ENCODE results near the gene PCK2.
"Not testable (repeated sequence)": the region's sequence is repeated elsewhere in the genome, so short reads cannot be mapped to it uniquely, and the experiment has no call there.

The PCK2 gene

DNA sequence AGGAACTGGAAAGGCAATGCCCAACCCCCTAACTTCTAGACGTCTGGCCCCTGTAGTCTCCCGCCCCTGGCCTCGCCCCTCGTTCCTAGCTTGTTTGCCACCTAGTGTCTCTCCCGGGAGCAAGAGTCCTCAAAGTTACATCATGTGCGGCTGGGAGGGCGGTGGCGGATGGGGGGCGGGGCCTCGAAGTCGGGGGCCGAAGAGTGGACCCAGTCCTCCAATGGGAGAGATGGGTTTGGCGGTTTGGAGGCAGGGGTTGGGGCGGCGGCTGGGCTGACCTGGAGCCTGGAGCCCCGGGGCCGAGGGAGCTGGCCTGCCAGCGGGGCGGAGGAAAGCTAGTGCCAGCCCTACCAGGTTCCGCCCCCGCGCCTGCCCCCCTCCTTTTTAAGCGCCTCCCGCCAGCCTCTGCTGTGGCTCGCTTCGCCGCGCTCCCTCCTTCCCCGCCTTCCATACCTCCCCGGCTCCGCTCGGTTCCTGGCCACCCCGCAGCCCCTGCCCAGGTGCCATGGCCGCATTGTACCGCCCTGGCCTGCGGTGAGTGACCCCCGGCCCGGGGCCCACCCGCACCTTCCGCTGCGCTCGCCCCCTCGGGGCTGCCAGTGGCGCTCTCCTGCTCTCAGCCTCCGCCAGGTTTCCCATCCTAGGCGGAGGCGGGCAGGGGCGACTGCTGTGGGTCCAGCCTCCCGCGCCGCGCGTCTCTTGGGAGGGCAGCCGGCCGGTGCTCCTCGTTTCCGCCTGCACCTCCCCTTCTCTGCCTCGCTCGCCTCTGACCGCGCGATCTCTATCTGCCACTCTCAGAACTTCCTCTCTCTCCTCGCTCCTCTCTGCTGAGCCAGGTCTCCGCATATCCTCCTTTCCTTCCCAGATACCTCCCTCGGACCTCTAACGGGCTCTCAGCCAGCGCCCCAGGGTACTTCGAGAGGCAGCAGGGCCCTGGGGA lies at the start of gene PCK2:
TSS of gene PCK2 (plus strand) at position 411 of the 940 bp plus-strand sequence. CDS start at position 506, 95 bp downstream.
- TF ChIP-seq, protein P1, sequence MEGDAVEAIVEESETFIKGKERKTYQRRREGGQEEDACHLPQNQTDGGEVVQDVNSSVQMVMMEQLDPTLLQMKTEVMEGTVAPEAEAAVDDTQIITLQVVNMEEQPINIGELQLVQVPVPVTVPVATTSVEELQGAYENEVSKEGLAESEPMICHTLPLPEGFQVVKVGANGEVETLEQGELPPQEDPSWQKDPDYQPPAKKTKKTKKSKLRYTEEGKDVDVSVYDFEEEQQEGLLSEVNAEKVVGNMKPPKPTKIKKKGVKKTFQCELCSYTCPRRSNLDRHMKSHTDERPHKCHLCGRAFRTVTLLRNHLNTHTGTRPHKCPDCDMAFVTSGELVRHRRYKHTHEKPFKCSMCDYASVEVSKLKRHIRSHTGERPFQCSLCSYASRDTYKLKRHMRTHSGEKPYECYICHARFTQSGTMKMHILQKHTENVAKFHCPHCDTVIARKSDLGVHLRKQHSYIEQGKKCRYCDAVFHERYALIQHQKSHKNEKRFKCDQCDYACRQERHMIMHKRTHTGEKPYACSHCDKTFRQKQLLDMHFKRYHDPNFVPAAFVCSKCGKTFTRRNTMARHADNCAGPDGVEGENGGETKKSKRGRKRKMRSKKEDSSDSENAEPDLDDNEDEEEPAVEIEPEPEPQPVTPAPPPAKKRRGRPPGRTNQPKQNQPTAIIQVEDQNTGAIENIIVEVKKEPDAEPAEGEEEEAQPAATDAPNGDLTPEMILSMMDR (conservative IDR thresholded peaks at IDR 0.05; ENCODE audit: low read depth) = no peak
- H3K27ac ChIP-seq = peak within 1 kb of the TSS; percentile 88
- peak; percentile 97 for DNase-seq (ENCODE audit: low spot score)
- CTCF ChIA-PET = interaction anchor here (0.6 to 6.1 kb wide), 5 partner anchors 15 to 271 kb away, joined by 3 to 51 read pairs (median 4); no protein-coding TSS in a partner anchor
- POLR2A ChIA-PET (ENCODE audit: low non-redundant PET) = interaction anchor here (0.6 to 1.4 kb wide), 6 partner anchors 15 to 539 kb away, joined by 3 to 5 read pairs (median 4); partner anchors contain the start of genes DCAF11 and EMC9

DNA sequence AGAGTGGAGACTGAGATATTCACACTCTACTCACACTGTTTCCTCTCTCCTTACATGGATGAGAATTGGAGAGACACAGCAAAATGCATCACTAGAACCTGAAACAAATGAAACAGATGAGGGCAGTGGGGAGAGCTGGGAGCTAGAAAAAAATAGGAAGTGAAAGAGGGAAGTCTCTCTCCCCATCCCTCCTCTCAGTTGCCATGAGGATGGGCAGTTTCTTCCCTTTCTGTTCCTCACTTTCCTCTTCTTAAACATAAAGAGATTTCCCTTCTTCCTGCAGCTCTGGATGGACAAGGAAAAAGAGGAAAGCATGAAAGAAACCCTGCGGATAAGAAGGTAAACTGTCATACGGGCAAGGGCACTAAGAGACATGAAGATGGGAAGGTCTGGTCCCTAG lies 45.1 kb upstream of the PCK2 start:
- DNase-seq (ENCODE audit: low spot score); POLR2A ChIA-PET (ENCODE audit: low non-redundant PET); CTCF ChIA-PET; H3K27ac ChIP-seq: not testable (repeated sequence)

DNA sequence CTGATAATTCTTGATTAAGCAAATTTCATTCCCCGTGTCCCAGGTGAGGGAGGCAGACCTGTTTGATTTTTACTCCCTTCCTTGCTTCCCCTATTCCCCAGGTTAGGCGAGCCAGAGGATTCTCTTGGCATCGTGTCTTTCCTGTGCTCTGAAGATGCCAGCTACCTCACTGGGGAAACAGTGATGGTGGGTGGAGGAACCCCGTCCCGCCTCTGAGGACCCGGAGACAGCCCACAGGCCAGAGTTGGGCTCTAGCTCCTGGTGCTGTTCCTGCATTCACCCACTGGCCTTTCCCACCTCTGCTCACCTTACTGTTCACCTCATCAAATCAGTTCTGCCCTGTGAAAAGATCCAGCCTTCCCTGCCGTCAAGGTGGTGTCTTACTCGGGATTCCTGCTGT lies 43.4 kb upstream of the PCK2 start:
- DNase-seq (ENCODE audit: low spot score); H3K27ac ChIP-seq; POLR2A ChIA-PET (ENCODE audit: low non-redundant PET): not testable (repeated sequence)
- CTCF ChIA-PET = interaction anchor here (0.7 kb wide), 1 partner anchor 8 kb away, joined by 4 read pairs; no protein-coding TSS in a partner anchor

DNA sequence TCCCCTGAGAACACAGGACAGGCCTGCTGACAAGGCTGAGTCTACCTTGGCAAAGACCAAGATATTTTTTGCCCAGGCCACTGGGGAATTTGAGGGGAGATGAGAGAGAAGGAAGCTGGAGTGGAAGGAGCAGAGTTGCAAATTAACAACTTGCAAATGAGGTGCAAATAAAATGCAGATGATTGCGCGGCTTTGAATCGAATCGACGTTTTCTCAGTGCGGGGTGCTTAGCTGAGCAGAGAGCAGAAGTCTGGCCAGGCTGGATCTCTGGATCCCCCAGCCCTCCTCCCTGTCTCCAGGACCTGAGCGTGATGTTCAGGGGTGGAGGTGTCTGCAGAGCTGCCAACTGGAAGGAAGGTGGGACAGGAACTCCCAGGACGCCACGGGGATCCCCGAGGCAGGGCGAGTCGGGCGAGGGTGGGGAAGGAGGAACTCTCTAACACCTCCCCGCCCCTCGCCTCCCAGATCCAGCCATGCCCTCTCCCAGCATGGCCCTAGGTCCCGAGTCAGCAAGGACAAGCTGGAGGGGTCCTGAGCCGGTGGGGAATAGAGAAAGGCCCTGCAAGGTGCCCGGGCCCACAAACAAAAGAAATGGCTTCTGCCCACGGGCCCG lies 42.8 kb upstream of the PCK2 start:
- H3K27ac ChIP-seq = peak overlapping the region; percentile 23
- CTCF ChIA-PET = interaction anchor here (0.7 to 1.0 kb wide), 2 partner anchors 9 to 10 kb away, joined by 3 to 4 read pairs; no protein-coding TSS in a partner anchor
- TF ChIP-seq, protein P1 (conservative IDR thresholded peaks at IDR 0.05; ENCODE audit: low read depth) = no peak
- no peak for DNase-seq (ENCODE audit: low spot score)
- POLR2A ChIA-PET (ENCODE audit: low non-redundant PET) = interaction anchor here (0.6 kb wide), 1 partner anchor 1238 kb away, joined by 5 read pairs; no protein-coding TSS in a partner anchor

DNA sequence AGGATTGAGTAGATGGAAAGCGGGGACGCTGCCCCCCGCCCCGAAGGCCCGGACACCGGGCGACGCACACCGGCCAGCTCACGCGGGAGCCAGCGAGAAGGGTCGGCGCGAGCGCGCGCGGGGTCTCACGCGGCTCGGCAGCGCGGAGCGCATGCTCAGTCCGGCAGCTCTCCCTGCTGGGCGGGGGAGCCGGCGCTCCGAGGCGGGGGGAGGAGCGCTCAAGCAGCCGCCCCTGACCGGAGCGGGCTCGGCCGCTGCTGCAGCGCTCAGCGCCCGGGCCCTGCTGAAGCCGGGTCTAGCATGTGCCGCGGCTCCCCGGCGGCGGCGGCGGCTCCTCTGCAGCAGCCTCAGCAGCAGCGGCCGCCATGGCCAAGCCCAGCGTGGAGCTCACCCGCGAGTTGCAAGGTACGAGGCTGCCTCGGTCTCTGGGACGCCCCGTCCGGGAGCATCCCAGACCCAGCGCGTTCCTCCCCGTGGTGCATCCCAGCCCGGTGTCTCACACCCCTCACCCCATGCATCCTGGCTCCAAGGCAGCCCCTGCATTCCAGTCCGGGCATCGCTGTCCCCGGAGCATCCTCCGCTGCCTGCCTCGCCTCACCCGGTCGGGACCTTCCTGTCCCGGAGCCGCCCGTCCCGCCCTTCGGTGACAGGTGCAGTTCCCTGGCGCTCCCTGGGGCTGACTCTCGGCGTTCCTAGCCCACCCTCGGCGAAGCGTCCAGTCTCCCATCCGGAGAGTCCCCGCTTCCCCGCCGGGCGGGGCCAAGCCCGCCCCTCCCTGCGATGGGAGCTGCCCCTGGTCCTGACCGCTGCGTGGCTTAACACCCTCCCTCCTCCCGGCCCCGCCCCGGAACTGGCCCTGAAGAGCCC lies 42.1 kb upstream of the PCK2 start, which contains the start of gene CARMIL3:
TSS of gene CARMIL3 (plus strand) at position 221 of the 867 bp plus-strand sequence. CDS start at position 366, 145 bp downstream.
- CTCF ChIA-PET = interaction anchor here (0.6 to 1.0 kb wide), 3 partner anchors 10 to 340 kb away, joined by 3 read pairs; no protein-coding TSS in a partner anchor
- H3K27ac ChIP-seq = peak within 1 kb of the TSS; percentile 23
- TF ChIP-seq, protein P1 (conservative IDR thresholded peaks at IDR 0.05; ENCODE audit: low read depth) = no peak
- POLR2A ChIA-PET (ENCODE audit: low non-redundant PET) = interaction anchor here (0.6 kb wide), 1 partner anchor 1239 kb away, joined by 5 read pairs; no protein-coding TSS in a partner anchor
- peak; percentile 61 for DNase-seq (ENCODE audit: low spot score)

DNA sequence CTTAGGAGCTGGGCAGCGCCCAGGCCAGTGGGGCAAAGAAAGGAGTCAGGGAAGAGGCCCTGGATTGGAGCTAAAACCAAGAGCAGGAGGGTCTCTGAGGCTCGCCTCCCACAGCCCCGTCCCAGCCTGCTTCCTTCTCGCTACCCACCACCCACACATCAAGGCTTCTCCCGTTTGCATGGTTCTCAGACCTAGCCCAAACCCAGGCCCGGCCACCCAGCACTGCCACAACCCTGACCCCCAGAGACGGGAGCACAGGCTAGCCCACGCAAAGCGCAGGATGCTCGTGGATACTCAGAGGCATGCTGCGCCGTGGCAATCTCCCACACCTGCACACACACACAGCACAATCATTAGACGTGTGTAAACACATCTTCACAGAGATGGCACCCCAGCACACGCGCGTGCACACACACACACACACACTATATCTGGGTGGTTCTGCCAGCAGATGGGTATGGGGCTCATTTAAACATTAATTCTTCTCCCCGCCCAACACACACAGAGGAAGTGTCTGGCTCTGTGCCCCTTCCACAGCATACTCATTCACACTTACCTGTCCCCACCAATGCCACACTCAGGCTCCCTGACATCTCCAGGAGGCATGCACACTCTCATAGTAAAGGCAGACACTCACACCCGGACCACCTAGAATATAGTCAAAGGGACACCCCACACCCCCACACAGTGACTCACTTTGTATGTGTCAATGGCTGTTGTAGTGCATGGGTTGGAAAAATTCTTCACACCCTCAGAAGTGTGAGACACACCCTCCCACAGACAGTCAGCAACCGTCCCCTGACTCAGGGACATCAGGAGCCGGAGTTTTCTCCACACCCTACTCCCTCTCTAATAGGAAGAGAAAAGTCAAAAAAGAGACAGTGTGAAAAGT lies 41.2 kb upstream of the PCK2 start:
- H3K27ac ChIP-seq = no peak overlapping the region
- POLR2A ChIA-PET (ENCODE audit: low non-redundant PET) = no interaction called here
- CTCF ChIA-PET = interaction anchor here (0.6 to 0.7 kb wide), 2 partner anchors 61 to 341 kb away, joined by 3 read pairs; no protein-coding TSS in a partner anchor
- TF ChIP-seq, protein P1 (conservative IDR thresholded peaks at IDR 0.05; ENCODE audit: low read depth) = no peak
- no peak for DNase-seq (ENCODE audit: low spot score)
